ENCODE measurements around the gene PABPN1L. TPM values are rescaled to one million over a fixed set of nuclear protein-coding genes. Genes with fewer than 3 reads are reported as not detected.
A peak's percentile ranks its signal among the peaks of the same experiment; 100 is the strongest.

The PABPN1L gene
- total and polyA plus RNA-seq, 2 donors from 2014 or later, result not detected

DNA sequence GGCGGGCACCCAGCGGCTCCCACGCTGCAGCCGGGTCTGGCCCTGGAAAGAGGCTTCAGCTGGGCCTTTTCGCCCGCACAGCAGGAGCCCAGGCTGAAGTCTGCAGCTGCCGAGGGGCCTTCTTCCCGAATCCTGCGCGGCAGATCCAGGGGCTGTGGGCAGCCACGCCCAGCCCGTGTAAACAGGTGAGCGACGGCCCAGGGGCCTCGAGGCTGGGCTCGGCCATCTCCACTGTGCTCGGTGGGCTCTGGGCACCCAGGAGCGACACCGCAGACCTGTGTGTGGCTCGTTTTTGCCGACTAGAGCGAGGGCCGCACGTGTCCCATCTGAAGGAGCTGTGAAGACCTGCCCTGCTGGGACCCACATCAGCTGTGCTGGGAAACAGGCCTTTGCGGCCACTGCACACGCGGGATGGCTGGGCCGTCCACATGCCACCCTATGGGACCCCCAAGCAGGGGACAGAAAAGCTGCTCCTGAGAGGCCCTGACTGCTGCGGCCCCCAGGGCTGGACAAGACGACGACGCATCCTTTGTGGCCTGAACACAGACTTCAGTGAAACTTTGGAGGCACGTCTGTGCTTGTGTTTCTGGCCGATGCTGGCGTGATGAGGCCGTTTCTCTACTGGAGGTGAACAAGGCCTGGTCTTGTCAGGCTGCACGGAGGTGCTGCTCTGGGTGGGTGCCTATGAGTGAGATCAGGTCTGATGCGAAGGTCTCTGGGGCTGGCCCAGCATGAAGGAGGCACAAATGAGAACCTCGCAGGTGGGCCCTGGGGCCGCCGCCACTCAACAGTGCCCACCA, 49.5 kb downstream of the PABPN1L start:
- Histone ChIP-seq H3K36me3 (ENCODE audit: control insufficient read depth in 2 of 3, insufficient read depth in 3 of 3, low read length in 3 of 3) (no peaks in the 10 kb centered on the region), H3K9ac (ENCODE audit: low read length in 3 of 3) (no peak overlapping the region), H3K9me3 (ENCODE audit: control insufficient read depth in 2 of 3, insufficient read depth in 1 of 3, low read length in 3 of 3) (no peaks in the 10 kb centered on the region), H3K27ac (ENCODE audit: low read depth in 2 of 2, low read length in 2 of 2) (no peak overlapping the region), H3K4me1 (ENCODE audit: control insufficient read depth in 2 of 3, insufficient read depth in 2 of 3, low read depth in 1 of 3, low read length in 3 of 3) (peaks cover 0 to 2% (median 0%) of the 10 kb centered on the region in 3 donors), H3K27me3 (ENCODE audit: control insufficient read depth, insufficient read depth, low read length) (no peaks in the 10 kb centered on the region), H3K4me3 (ENCODE audit: low read length in 3 of 3) (no peak overlapping the region)
- TF ChIP-seq, protein P1, sequence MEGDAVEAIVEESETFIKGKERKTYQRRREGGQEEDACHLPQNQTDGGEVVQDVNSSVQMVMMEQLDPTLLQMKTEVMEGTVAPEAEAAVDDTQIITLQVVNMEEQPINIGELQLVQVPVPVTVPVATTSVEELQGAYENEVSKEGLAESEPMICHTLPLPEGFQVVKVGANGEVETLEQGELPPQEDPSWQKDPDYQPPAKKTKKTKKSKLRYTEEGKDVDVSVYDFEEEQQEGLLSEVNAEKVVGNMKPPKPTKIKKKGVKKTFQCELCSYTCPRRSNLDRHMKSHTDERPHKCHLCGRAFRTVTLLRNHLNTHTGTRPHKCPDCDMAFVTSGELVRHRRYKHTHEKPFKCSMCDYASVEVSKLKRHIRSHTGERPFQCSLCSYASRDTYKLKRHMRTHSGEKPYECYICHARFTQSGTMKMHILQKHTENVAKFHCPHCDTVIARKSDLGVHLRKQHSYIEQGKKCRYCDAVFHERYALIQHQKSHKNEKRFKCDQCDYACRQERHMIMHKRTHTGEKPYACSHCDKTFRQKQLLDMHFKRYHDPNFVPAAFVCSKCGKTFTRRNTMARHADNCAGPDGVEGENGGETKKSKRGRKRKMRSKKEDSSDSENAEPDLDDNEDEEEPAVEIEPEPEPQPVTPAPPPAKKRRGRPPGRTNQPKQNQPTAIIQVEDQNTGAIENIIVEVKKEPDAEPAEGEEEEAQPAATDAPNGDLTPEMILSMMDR (IDR thresholded peaks at IDR 0.05; ENCODE audit: borderline replicate concordance, extremely low read depth, insufficient read depth), result no peak
- intact Hi-C loops (cut with DNase I), result no loop called here
- DNase-seq (no peak), FAIRE-seq (no peak)

DNA sequence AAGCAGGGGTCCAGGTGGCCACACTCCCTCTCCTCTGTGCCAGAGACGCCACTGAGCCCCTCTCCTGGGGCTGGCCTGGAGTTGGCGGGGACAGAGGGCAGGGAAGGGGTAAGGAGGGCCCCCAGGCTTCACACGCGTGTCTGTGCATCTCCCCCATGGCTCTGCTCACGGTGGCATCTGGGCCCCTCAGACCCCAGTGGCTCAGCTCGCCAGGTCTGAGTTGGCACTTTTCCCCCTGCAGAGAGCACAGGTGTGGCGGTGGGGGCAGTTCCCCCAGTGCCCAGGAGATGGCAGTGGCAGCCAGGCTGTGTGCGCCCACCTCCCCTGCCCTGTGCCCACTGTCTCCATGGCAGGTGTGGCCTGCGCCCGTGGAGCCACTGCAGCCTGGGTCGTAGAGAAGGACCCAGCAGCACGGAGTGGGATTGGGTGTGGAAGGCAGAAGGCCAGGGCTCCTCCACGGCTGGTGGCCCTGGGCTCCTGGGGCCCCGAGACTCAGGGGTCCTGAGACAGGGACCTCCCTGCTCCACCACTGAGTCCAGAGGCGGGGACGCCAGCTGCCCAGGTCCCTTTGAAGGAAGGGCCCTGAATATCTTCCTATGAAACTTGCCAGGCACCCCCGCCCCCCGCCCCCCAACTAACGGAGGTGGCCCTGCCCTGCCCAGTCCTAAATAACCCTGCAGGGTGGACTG, 50.4 kb downstream of the PABPN1L start:
- no peak overlapping the region for H3K27ac ChIP-seq (ENCODE audit: low read depth in 2 of 2, low read length in 2 of 2)
- TF ChIP-seq, protein P1 (IDR thresholded peaks at IDR 0.05; ENCODE audit: borderline replicate concordance, extremely low read depth, insufficient read depth), result peak; percentile 62
- H3K9ac ChIP-seq (ENCODE audit: low read length in 3 of 3), result no peak overlapping the region
- H3K27me3 ChIP-seq (ENCODE audit: control insufficient read depth, insufficient read depth, low read length), result no peaks in the 10 kb centered on the region
- no peaks in the 10 kb centered on the region for H3K36me3 ChIP-seq (ENCODE audit: control insufficient read depth in 2 of 3, insufficient read depth in 3 of 3, low read length in 3 of 3)
- intact Hi-C loops (cut with DNase I), result no loop called here
- H3K4me1 ChIP-seq (ENCODE audit: control insufficient read depth in 2 of 3, insufficient read depth in 2 of 3, low read depth in 1 of 3, low read length in 3 of 3), result peaks cover 0 to 2% (median 0%) of the 10 kb centered on the region in 3 donors
- FAIRE-seq (no peak), DNase-seq (peak in 4 of 5 donors; percentile 68 to 82 (median 71))
- H3K9me3 ChIP-seq (ENCODE audit: control insufficient read depth in 2 of 3, insufficient read depth in 1 of 3, low read length in 3 of 3), result no peaks in the 10 kb centered on the region
- no peak overlapping the region for H3K4me3 ChIP-seq (ENCODE audit: low read length in 3 of 3)

DNA sequence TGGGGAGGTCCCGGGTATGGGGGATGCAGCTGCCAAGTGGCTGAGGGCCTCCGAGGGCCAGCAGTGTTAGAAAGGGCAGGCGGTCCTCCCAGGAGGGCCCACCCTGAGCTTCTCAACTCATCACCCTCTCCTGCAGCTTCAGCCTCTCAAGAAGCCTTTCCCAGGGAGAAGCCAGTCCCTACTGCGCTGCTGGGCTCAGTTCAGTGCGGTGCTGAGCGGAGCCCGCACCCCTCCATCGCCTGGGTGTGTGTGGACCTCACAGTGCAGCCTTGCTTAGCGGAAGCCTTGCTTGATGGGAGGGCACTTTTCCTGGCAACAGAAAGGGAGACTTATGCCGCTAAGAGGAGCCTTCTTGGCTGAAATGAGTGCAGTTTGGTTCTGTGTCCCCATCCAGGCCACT, 51.2 kb downstream of the PABPN1L start:
- Histone ChIP-seq H3K4me1 (ENCODE audit: control insufficient read depth in 2 of 3, insufficient read depth in 2 of 3, low read depth in 1 of 3, low read length in 3 of 3) (peaks cover 0 to 9% (median 6%) of the 10 kb centered on the region in 3 donors), H3K27me3 (ENCODE audit: control insufficient read depth, insufficient read depth, low read length) (no peaks in the 10 kb centered on the region), H3K4me3 (ENCODE audit: low read length in 3 of 3) (no peak overlapping the region), H3K9ac (ENCODE audit: low read length in 3 of 3) (no peak overlapping the region), H3K27ac (ENCODE audit: low read depth in 2 of 2, low read length in 2 of 2) (no peak overlapping the region), H3K36me3 (ENCODE audit: control insufficient read depth in 2 of 3, insufficient read depth in 3 of 3, low read length in 3 of 3) (no peaks in the 10 kb centered on the region), H3K9me3 (ENCODE audit: control insufficient read depth in 2 of 3, insufficient read depth in 1 of 3, low read length in 3 of 3) (no peaks in the 10 kb centered on the region)
- DNase-seq (no peak), FAIRE-seq (no peak)
- intact Hi-C loops (cut with DNase I), result no loop called here
- TF ChIP-seq, protein P1 (IDR thresholded peaks at IDR 0.05; ENCODE audit: borderline replicate concordance, extremely low read depth, insufficient read depth), result no peak
